Glutamatergic neuron (in vitro differentiated cells): ENCODE results near the gene DOK3. TPM values are rescaled to one million over a fixed set of nuclear protein-coding genes. Genes with fewer than 3 reads are reported as not detected.

Source experiments
- DNase-seq: peaks from one replicate; pipeline ENCODE4 v3.0.0; 2022
- H3K27ac Mint-ChIP-seq: one replicate; pipeline ENCODE4 v1.8.0; 2020; ENCODE audit warnings: mild to moderate bottlenecking, mixed read lengths, inconsistent platforms; ENCODE audit not compliant: unreplicated experiment
- H3K27me3 Mint-ChIP-seq: one replicate; pipeline ENCODE4 v1.8.0; 2020; ENCODE audit warnings: mild to moderate bottlenecking, moderate library complexity, mixed read lengths, inconsistent platforms; ENCODE audit not compliant: unreplicated experiment
- H3K36me3 Mint-ChIP-seq: one replicate; pipeline ENCODE4 v1.8.0; 2020; ENCODE audit warnings: mild to moderate bottlenecking, mixed read lengths, inconsistent platforms; ENCODE audit not compliant: unreplicated experiment
- H3K4me1 Mint-ChIP-seq: one replicate; pipeline ENCODE4 v1.8.0; 2020; ENCODE audit warnings: mild to moderate bottlenecking, low read depth, mixed read lengths, inconsistent platforms; ENCODE audit not compliant: unreplicated experiment
- H3K4me3 Mint-ChIP-seq: one replicate; pipeline ENCODE4 v1.8.0; 2020; ENCODE audit warnings: mild to moderate bottlenecking, mixed read lengths, inconsistent platforms; ENCODE audit not compliant: unreplicated experiment
- H3K9me3 Mint-ChIP-seq: one replicate; pipeline ENCODE4 v1.8.0; 2020; ENCODE audit warnings: mild to moderate bottlenecking, moderate library complexity, mixed read lengths, inconsistent platforms; ENCODE audit not compliant: unreplicated experiment
- CTCF ChIP-seq: fragments of 200-600 bp; sonication (generic); IDR thresholded peaks from one replicate; pipeline ENCODE4 v1.5.0; 2021; ENCODE audit not compliant: partially characterized antibody, unreplicated experiment
- total RNA-seq: library from RNA; stranded (reverse); fragmentation: NEBNext Ultra II Directional; extraction: Animal tissue kit (Norgen Biotek cat#: 25700); gene quantifications from one replicate; pipeline ENCODE4 v1.2.1, GENCODE V29; 2021; ENCODE audit not compliant: unreplicated experiment

The DOK3 gene
- total RNA-seq, 1 donor from 2014 or later, result 29.2 TPM

- no peaks in the 10 kb centered on the region for H3K36me3 Mint-ChIP-seq
- TF ChIP-seq CTCF, result peak; percentile 19
- peaks cover 3% of the 10 kb centered on the region for H3K9me3 Mint-ChIP-seq
- no peak for DNase-seq
- H3K4me1 Mint-ChIP-seq, result peaks cover 6% of the 10 kb centered on the region
- H3K27ac Mint-ChIP-seq, result no peak overlapping the region
- H3K27me3 Mint-ChIP-seq, result peaks cover 6% of the 10 kb centered on the region
- no peak overlapping the region for H3K4me3 Mint-ChIP-seq
Measured at GRCh38 chr5:177524941-177525655, 15.5 kb upstream of the DOK3 start.

- TF ChIP-seq CTCF, result no peak
- peaks cover 4% of the 10 kb centered on the region for H3K4me1 Mint-ChIP-seq
- H3K9me3 Mint-ChIP-seq, result peaks cover 7% of the 10 kb centered on the region
Measured at GRCh38 chr5:177524539-177524900, 14.9 kb upstream of the DOK3 start.

GRCh38 chr5:177523711-177524538 lies 14.3 kb upstream of the DOK3 start:
- DNase-seq, result no peak
- Mint-ChIP-seq H3K27me3 (peaks cover 11% of the 10 kb centered on the region), H3K27ac (no peak overlapping the region), H3K4me1 (no peaks in the 10 kb centered on the region), H3K36me3 (no peaks in the 10 kb centered on the region), H3K9me3 (peaks cover 3% of the 10 kb centered on the region), H3K4me3 (no peak overlapping the region)
- no peak for TF ChIP-seq CTCF

More at GRCh38 chr5:177524539-177524900, 14.9 kb upstream of the DOK3 start:
- Mint-ChIP-seq H3K27me3 (peaks cover 10% of the 10 kb centered on the region), H3K4me3 (no peak overlapping the region), H3K27ac (no peak overlapping the region), H3K36me3 (no peaks in the 10 kb centered on the region)
- DNase-seq, result no peak

GRCh38 chr5:177520916-177521513 lies 11.4 kb upstream of the DOK3 start:
- Mint-ChIP-seq H3K36me3 (peaks cover 4% of the 10 kb centered on the region), H3K27me3 (peaks cover 17% of the 10 kb centered on the region), H3K4me3 (no peak overlapping the region), H3K9me3 (peaks cover 12% of the 10 kb centered on the region), H3K4me1 (peaks cover 5% of the 10 kb centered on the region), H3K27ac (peak overlapping the region; percentile 38)
- TF ChIP-seq CTCF, result no peak
- no peak for DNase-seq
